ENCODE data around the gene NQO1.

GRCh38 chr16:69725480-69726312 is 664 bp downstream of the NQO1 start:
- TF ChIP-seq CTCF (conservative IDR thresholded peaks at IDR 0.05) (no peak), EZH2 (IDR thresholded peaks at IDR 0.05; ENCODE audit: low read depth) (no peak)
